Sigmoid colon (tissue), 7 donors: ENCODE data around the gene MYO1H. TPM values are rescaled to one million over a fixed set of nuclear protein-coding genes. Genes with fewer than 3 reads are reported as not detected.

Source experiments
- DNase-seq: peaks from one replicate; pipeline ENCODE4 v3.0.0-alpha.2; 2019
- H3K27ac ChIP-seq, 4 donors: fragments of 200-600 bp; sonication (generic); one replicate each; pipeline ENCODE4 v1.5.1; 2016 to 2019; ENCODE audit warnings: mild to moderate bottlenecking in 1 of 4
- H3K27me3 ChIP-seq, 3 donors: fragments of 200-600 bp; sonication (generic); one replicate each; pipeline ENCODE4 v1.5.1; 2019; ENCODE audit warnings: mild to moderate bottlenecking in 1 of 3
- H3K36me3 ChIP-seq, 4 donors: fragments of 200-600 bp; sonication (generic); one replicate each; pipeline ENCODE4 v1.5.1; 2016 to 2019
- H3K4me1 ChIP-seq, 4 donors: fragments of 200-600 bp; sonication (generic); one replicate each; pipeline ENCODE4 v1.5.1; 2017 to 2019
- H3K4me3 ChIP-seq, 4 donors: fragments of 200-600 bp; sonication (generic); one replicate each; pipeline ENCODE4 v1.5.1; 2017 to 2019; ENCODE audit warnings: mild to moderate bottlenecking in 2 of 4, moderate library complexity in 1 of 4
- H3K9me3 ChIP-seq, 4 donors: fragments of 200-600 bp in 3 of 4; sonication (generic) in 3 of 4; one replicate each; pipeline versions ENCODE4 v1.5.1 to v1.6.1; 2013 to 2019
- EP300 ChIP-seq, 4 donors: sonication (generic); formaldehyde crosslinking; IDR thresholded peaks; one replicate each; pipeline ENCODE4 v1.6.1; 2017; ENCODE audit warnings: antibody characterized with exemption in 4 of 4
- POLR2A ChIP-seq, 2 donors: fragments of 450-650 bp; IDR thresholded peaks; one replicate each; pipeline ENCODE4 v1.6.1; 2016; ENCODE audit warnings: antibody characterized with exemption in 2 of 2, mild to moderate bottlenecking in 2 of 2, moderate library complexity in 2 of 2
- POLR2AphosphoS5 ChIP-seq, 4 donors: sonication (generic); formaldehyde crosslinking; IDR thresholded peaks; one replicate each; pipeline ENCODE4 v1.6.1; 2017; ENCODE audit warnings: antibody characterized with exemption in 4 of 4
- WGBS, 2 donors: extraction: QIAGEN DNeasy Blood & Tissue Kit; methylation state at CpG; one replicate each; pipeline ENCODE4 v1.1.7; 2013; 5-methylcytosine and 5-hydroxymethylcytosine counted together
- intact Hi-C: fragments of 100-400 bp; cut with DNase I; formaldehyde crosslinking; loops from one replicate; pipeline ENCODE4 v1.15.1; 2023
- polyA plus RNA-seq, 3 donors: library from polyadenylated mRNA; stranded (reverse); fragments of 200-250 nt; gene quantifications; one replicate each; pipeline ENCODE4 v1.2.3, GENCODE V29; 2013
- total RNA-seq, 4 donors: library from RNA; depleted of rRNA; stranded (reverse); fragments of >200 nt; gene quantifications; one replicate each; pipeline ENCODE4 v1.1.0, GENCODE V29; 2016
- TF ChIP-seq, protein P1 (sequence below), 4 experiments: fragments of 450-650 bp in 3 of 4; fragments of 200-600 bp in 1 of 4; IDR thresholded peaks; one replicate each; pipeline ENCODE4 v1.5.1; 2016 to 2019; ENCODE audit warnings: antibody characterized with exemption in 4 of 4, mild to moderate bottlenecking in 3 of 4, moderate library complexity in 2 of 4
- donor health status: healthy with polysubstance abuse.
- donor health status: Bipolar disorder and iron deficiency.
- donor health status: healthy.

The MYO1H gene
- total and polyA plus RNA-seq, 7 donors, result 0.07 TPM; not detected in 6

- Histone ChIP-seq H3K36me3 (no peaks in the 10 kb centered on the region), H3K4me3 (no peak overlapping the region), H3K4me1 (no peaks in the 10 kb centered on the region), H3K27ac (no peak overlapping the region), H3K27me3 (no peaks in the 10 kb centered on the region), H3K9me3 (no peaks in the 10 kb centered on the region)
- intact Hi-C loops, result no loop called here
- WGBS, 2 donors, result 52 to 79% methylated on average over 5 of the region's 5 CpGs
- no peak for TF ChIP-seq EP300 (IDR thresholded peaks at IDR 0.05)
- TF ChIP-seq, protein P1, sequence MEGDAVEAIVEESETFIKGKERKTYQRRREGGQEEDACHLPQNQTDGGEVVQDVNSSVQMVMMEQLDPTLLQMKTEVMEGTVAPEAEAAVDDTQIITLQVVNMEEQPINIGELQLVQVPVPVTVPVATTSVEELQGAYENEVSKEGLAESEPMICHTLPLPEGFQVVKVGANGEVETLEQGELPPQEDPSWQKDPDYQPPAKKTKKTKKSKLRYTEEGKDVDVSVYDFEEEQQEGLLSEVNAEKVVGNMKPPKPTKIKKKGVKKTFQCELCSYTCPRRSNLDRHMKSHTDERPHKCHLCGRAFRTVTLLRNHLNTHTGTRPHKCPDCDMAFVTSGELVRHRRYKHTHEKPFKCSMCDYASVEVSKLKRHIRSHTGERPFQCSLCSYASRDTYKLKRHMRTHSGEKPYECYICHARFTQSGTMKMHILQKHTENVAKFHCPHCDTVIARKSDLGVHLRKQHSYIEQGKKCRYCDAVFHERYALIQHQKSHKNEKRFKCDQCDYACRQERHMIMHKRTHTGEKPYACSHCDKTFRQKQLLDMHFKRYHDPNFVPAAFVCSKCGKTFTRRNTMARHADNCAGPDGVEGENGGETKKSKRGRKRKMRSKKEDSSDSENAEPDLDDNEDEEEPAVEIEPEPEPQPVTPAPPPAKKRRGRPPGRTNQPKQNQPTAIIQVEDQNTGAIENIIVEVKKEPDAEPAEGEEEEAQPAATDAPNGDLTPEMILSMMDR (IDR thresholded peaks at IDR 0.05), result no peak
- no peak for TF ChIP-seq POLR2AphosphoS5 (IDR thresholded peaks at IDR 0.05)
- TF ChIP-seq POLR2A (IDR thresholded peaks at IDR 0.05), result no peak
- no peak for DNase-seq
These were observed 30.9 kb downstream of the MYO1H start for GRCh38 chr12:109378569-109378968.

DNA sequence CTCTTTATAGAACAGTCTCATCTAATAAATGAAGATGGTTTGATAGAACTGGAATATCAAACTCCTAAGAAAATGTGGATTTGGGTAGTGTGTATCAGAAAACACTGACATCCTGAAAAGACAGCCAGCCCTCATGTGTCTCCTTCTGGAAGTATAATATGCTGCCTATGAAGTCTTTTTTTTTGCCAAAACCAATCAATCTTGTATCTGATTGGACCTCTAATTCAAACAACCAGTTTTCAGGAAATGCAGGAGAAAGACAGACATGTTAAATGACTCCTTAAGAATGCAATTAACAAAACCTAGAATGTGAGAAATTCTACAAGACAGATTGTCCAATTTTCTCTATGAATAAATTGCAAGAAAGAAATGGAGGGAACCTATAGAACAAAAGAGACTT is 34.3 kb downstream of the MYO1H start:
- no peaks in the 10 kb centered on the region for H3K27me3 ChIP-seq
- TF ChIP-seq POLR2A (IDR thresholded peaks at IDR 0.05) (no peak), POLR2AphosphoS5 (IDR thresholded peaks at IDR 0.05) (no peak), EP300 (IDR thresholded peaks at IDR 0.05) (no peak)
- TF ChIP-seq, protein P1 (IDR thresholded peaks at IDR 0.05), result no peak
- DNase-seq, result no peak
- intact Hi-C loops, result no loop called here
- no peak overlapping the region for H3K4me3 ChIP-seq
- no peaks in the 10 kb centered on the region for H3K9me3 ChIP-seq
- H3K27ac ChIP-seq, result no peak overlapping the region
- no peaks in the 10 kb centered on the region for H3K36me3 ChIP-seq
- peaks cover 0 to 24% (median 16%) of the 10 kb centered on the region in 4 donors for H3K4me1 ChIP-seq

- Histone ChIP-seq H3K27ac (no peak overlapping the region), H3K4me1 (peaks cover 0 to 30% (median 20%) of the 10 kb centered on the region in 4 donors), H3K9me3 (peaks cover 0 to 6% (median 0%) of the 10 kb centered on the region in 4 donors), H3K4me3 (no peak overlapping the region), H3K27me3 (no peaks in the 10 kb centered on the region), H3K36me3 (no peaks in the 10 kb centered on the region)
- TF ChIP-seq POLR2A (IDR thresholded peaks at IDR 0.05) (no peak), EP300 (IDR thresholded peaks at IDR 0.05) (no peak), POLR2AphosphoS5 (IDR thresholded peaks at IDR 0.05) (no peak)
- TF ChIP-seq, protein P1 (IDR thresholded peaks at IDR 0.05), result no peak
- intact Hi-C loops, result no loop called here
- no peak for DNase-seq
- WGBS, 2 donors, result 92 to 94% methylated on average over 2 of the region's 2 CpGs
These were observed 35.5 kb downstream of the MYO1H start for GRCh38 chr12:109383240-109383639.

DNA sequence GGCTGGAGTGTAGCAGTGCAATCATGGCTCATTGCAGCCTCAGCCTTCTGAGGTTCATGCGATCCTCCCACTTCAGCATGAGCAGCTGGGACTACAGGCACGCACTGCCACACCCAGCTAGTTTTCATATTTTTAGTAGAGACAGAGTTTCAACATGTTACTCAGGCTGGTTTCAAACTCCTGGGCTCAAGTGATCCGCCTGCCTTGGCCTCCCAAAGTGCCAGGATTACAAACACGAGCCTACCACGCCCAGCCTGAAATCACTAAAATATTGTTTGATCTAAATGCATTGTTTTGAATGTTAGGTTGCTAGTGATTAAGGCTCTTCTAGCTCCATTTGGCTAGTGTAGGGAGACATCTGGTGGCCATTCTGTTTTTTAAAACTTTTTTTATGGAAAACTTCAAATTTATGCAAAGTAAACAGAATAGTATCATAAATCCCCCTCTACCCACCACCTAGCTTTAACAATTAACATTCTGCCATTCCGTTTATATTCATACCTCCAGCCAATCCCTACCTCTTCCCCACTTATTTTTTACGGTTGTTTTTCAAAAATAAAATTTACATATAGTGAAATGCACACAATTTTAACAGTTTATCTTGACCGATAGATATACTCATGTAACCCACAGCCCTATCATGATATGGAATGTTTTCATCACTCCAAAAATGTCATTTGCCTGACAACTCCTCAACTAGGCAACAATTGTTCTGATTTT is 37.8 kb downstream of the MYO1H start:
- no peaks in the 10 kb centered on the region for H3K36me3 ChIP-seq
- peaks cover 0 to 6% (median 0%) of the 10 kb centered on the region in 4 donors for H3K9me3 ChIP-seq
- peak overlapping the region in 1 of 4 donors; percentile 6 for H3K4me3 ChIP-seq
- TF ChIP-seq, protein P1 (IDR thresholded peaks at IDR 0.05), result peak; percentile 36 to 52 (median 43)
- TF ChIP-seq POLR2AphosphoS5 (IDR thresholded peaks at IDR 0.05) (no peak), POLR2A (IDR thresholded peaks at IDR 0.05) (no peak), EP300 (IDR thresholded peaks at IDR 0.05) (no peak)
- intact Hi-C loops, result loop anchor here (1.0 kb wide), 1 partner anchor 121 kb away; no protein-coding TSS in a partner anchor
- 5 to 32% methylated on average over 8 of the region's 8 CpGs for WGBS, 2 donors
- peak overlapping the region in 3 of 4 donors; percentile 21 to 56 (median 50) for H3K27ac ChIP-seq
- DNase-seq, result no peak
- peaks cover 0 to 30% (median 20%) of the 10 kb centered on the region in 4 donors for H3K4me1 ChIP-seq
- no peaks in the 10 kb centered on the region for H3K27me3 ChIP-seq
